Measurements from ENCODE around the gene ZNF620.

- TF ChIP-seq, protein P1, sequence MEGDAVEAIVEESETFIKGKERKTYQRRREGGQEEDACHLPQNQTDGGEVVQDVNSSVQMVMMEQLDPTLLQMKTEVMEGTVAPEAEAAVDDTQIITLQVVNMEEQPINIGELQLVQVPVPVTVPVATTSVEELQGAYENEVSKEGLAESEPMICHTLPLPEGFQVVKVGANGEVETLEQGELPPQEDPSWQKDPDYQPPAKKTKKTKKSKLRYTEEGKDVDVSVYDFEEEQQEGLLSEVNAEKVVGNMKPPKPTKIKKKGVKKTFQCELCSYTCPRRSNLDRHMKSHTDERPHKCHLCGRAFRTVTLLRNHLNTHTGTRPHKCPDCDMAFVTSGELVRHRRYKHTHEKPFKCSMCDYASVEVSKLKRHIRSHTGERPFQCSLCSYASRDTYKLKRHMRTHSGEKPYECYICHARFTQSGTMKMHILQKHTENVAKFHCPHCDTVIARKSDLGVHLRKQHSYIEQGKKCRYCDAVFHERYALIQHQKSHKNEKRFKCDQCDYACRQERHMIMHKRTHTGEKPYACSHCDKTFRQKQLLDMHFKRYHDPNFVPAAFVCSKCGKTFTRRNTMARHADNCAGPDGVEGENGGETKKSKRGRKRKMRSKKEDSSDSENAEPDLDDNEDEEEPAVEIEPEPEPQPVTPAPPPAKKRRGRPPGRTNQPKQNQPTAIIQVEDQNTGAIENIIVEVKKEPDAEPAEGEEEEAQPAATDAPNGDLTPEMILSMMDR (IDR thresholded peaks at IDR 0.05) = no peak
- no peak for TF ChIP-seq POLR2A (IDR thresholded peaks at IDR 0.05; ENCODE audit: low read depth)
- no peak for TF ChIP-seq POLR2AphosphoS5 (IDR thresholded peaks at IDR 0.05)
- no peak for TF ChIP-seq EP300 (IDR thresholded peaks at IDR 0.05)
These were observed 11.1 kb upstream of the ZNF620 start for GRCh38 chr3:40494698-40495097.
